ENCODE measurements around the gene SORCS2.

Gene SORCS2

DNA sequence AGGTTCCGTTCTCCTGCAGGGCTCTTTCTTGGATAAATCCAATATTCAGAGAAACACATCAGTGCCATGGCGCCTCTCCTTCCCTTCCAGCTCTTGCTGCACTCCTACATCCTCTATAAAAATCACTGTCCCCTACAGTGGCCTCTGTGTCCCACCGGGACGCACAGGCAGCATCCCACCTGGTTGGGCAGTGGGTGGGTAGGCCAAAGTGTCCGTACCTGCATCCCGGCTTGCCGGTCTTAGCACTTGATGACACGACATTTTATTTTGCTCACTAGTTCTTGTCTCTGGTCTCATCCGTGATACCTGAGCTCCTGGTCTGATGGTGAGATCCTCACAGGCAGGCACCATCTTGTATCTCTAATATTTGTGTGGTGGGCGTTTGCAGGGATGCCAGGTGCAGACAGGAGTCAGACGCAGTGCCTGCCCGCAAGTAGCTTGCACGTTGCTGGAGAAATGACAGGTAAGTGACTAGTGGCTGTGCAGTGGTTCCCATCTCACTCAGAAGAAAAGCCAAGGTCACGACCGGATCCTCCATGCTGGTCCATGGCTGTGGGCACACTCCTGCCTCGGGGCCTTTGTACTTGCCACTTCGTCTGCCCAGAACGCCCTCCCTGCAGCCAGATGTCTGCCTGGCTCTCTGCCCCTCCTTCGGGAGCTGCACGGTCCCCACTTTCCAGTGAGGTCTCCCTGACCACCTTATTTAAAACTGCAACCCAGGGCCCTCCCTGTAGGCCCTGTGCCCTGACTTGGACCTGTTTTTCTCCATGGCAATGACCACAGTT is 109.7 kb downstream of the SORCS2 start:
- H3K4me1 ChIP-seq (ENCODE audit: insufficient read depth, low read length, severe bottlenecking), result no peaks in the 10 kb centered on the region
- no peak overlapping the region for H3K9ac ChIP-seq (ENCODE audit: low read length)
- H3K27me3 ChIP-seq (ENCODE audit: insufficient read depth, low read length), result no peaks in the 10 kb centered on the region
- H3K79me2 ChIP-seq (ENCODE audit: insufficient read depth, low read length), result no peaks in the 10 kb centered on the region
- no peak overlapping the region for H3K4me3 ChIP-seq (ENCODE audit: low read depth, low read length, poor library complexity, severe bottlenecking)
- TF ChIP-seq, protein P1, sequence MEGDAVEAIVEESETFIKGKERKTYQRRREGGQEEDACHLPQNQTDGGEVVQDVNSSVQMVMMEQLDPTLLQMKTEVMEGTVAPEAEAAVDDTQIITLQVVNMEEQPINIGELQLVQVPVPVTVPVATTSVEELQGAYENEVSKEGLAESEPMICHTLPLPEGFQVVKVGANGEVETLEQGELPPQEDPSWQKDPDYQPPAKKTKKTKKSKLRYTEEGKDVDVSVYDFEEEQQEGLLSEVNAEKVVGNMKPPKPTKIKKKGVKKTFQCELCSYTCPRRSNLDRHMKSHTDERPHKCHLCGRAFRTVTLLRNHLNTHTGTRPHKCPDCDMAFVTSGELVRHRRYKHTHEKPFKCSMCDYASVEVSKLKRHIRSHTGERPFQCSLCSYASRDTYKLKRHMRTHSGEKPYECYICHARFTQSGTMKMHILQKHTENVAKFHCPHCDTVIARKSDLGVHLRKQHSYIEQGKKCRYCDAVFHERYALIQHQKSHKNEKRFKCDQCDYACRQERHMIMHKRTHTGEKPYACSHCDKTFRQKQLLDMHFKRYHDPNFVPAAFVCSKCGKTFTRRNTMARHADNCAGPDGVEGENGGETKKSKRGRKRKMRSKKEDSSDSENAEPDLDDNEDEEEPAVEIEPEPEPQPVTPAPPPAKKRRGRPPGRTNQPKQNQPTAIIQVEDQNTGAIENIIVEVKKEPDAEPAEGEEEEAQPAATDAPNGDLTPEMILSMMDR (IDR thresholded peaks at IDR 0.05; ENCODE audit: low read length), result no peak
- no peak for TF ChIP-seq EZH2 (IDR thresholded peaks at IDR 0.05; ENCODE audit: borderline replicate concordance, low read length)
- no peak overlapping the region for H3K27ac ChIP-seq (ENCODE audit: low read depth, low read length, poor library complexity, severe bottlenecking)
- H3K36me3 ChIP-seq (ENCODE audit: insufficient read depth, low read length), result no peaks in the 10 kb centered on the region
- H3K4me2 ChIP-seq (ENCODE audit: low read length), result no peak overlapping the region
- H3K9me2 ChIP-seq (ENCODE audit: low read depth, low read length), result no peaks in the 10 kb centered on the region
- H3F3A ChIP-seq (ENCODE audit: insufficient read depth, low read length), result no peaks in the 10 kb centered on the region
- no peaks in the 10 kb centered on the region for H3K9me3 ChIP-seq (ENCODE audit: low read length)
- H4K20me1 ChIP-seq (ENCODE audit: insufficient read depth, low read length), result no peaks in the 10 kb centered on the region
- no peak overlapping the region for H2AFZ ChIP-seq (ENCODE audit: low read length)

DNA sequence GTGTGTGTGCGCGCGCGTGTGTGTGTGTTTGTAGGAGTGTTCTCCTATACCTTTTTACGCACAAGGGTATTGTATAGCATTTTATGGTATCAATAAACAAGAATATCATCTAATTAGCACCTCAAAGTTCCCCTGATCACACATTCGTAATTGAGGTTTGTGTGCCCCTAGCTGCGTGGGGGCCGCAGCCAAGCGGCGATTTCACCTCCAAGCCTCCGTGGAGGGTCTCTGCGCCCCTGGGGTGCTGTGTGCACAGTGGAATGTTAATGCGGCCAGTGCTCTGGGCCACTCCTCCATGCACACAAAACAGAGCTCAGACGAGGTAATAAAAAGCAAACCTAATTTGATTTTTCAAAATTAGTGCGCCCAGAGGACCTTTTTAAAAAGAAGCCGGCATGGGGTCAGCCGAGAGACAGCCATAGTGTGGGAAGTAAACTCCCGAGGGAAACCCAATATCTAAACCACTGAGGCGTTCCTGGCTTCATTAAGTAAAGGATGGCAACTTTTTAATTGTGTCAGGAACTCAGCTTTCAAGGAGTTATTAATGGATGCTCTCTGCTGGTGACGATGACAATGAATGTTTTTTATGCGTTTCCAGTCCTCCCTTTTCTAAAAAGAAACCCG is 110.6 kb downstream of the SORCS2 start:
- no peak for TF ChIP-seq EZH2 (IDR thresholded peaks at IDR 0.05; ENCODE audit: borderline replicate concordance, low read length)
- TF ChIP-seq, protein P1 (IDR thresholded peaks at IDR 0.05; ENCODE audit: low read length), result no peak
- no peaks in the 10 kb centered on the region for H3K9me2 ChIP-seq (ENCODE audit: low read depth, low read length)
- H3K9ac ChIP-seq (ENCODE audit: low read length), result no peak overlapping the region
- no peaks in the 10 kb centered on the region for H3K79me2 ChIP-seq (ENCODE audit: insufficient read depth, low read length)
- H3F3A ChIP-seq (ENCODE audit: insufficient read depth, low read length), result no peaks in the 10 kb centered on the region
- no peak overlapping the region for H3K4me3 ChIP-seq (ENCODE audit: low read depth, low read length, poor library complexity, severe bottlenecking)
- no peaks in the 10 kb centered on the region for H3K36me3 ChIP-seq (ENCODE audit: insufficient read depth, low read length)
- no peak overlapping the region for H3K4me2 ChIP-seq (ENCODE audit: low read length)
- no peak overlapping the region for H2AFZ ChIP-seq (ENCODE audit: low read length)
- H4K20me1 ChIP-seq (ENCODE audit: insufficient read depth, low read length), result no peaks in the 10 kb centered on the region
- H3K27me3 ChIP-seq (ENCODE audit: insufficient read depth, low read length), result no peaks in the 10 kb centered on the region
- no peaks in the 10 kb centered on the region for H3K4me1 ChIP-seq (ENCODE audit: insufficient read depth, low read length, severe bottlenecking)
- H3K27ac ChIP-seq (ENCODE audit: low read depth, low read length, poor library complexity, severe bottlenecking), result no peak overlapping the region
- H3K9me3 ChIP-seq (ENCODE audit: low read length), result no peaks in the 10 kb centered on the region

DNA sequence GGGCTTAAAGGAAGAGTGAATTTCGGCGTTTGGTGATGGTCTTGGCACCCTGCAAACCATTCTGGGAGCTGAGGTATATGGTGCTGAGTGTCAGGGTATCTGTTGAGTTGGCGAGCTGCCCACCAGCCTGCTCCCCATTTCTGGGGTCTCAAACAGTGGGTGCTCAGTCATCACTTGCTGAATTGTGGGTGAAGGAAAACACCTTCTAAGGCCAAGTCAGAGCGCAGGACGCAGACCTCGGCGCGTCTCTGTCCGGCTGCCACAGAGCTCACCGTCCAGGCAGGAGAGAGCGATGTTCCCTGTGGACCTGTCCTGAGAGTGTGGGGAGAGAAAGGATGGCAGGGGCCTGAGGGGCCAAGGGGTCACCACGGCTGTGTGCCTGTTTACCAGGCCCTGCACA is 111.2 kb downstream of the SORCS2 start:
- Histone ChIP-seq H3K27ac (ENCODE audit: low read depth, low read length, poor library complexity, severe bottlenecking) (no peak overlapping the region), H3K27me3 (ENCODE audit: insufficient read depth, low read length) (no peaks in the 10 kb centered on the region), H3K9ac (ENCODE audit: low read length) (no peak overlapping the region), H4K20me1 (ENCODE audit: insufficient read depth, low read length) (no peaks in the 10 kb centered on the region), H3F3A (ENCODE audit: insufficient read depth, low read length) (no peaks in the 10 kb centered on the region), H2AFZ (ENCODE audit: low read length) (no peak overlapping the region), H3K36me3 (ENCODE audit: insufficient read depth, low read length) (no peaks in the 10 kb centered on the region), H3K9me3 (ENCODE audit: low read length) (no peaks in the 10 kb centered on the region), H3K79me2 (ENCODE audit: insufficient read depth, low read length) (no peaks in the 10 kb centered on the region), H3K9me2 (ENCODE audit: low read depth, low read length) (no peaks in the 10 kb centered on the region), H3K4me1 (ENCODE audit: insufficient read depth, low read length, severe bottlenecking) (no peaks in the 10 kb centered on the region), H3K4me3 (ENCODE audit: low read depth, low read length, poor library complexity, severe bottlenecking) (no peak overlapping the region), H3K4me2 (ENCODE audit: low read length) (no peak overlapping the region)
- TF ChIP-seq, protein P1 (IDR thresholded peaks at IDR 0.05; ENCODE audit: low read length), result no peak
- no peak for TF ChIP-seq EZH2 (IDR thresholded peaks at IDR 0.05; ENCODE audit: borderline replicate concordance, low read length)

Measured in OCI-LY1 (cell line).